ENCODE results near the gene TNRC6B.

- TF ChIP-seq GATA2 (IDR thresholded peaks at IDR 0.05; ENCODE audit: low read depth, low read length) = no peak
- no peak for TF ChIP-seq GATA3 (IDR thresholded peaks at IDR 0.05; ENCODE audit: low read depth, low read length)
These were observed 54.0 kb downstream of the TNRC6B start for GRCh38 chr22:40231618-40232313.
